GM18870 (cell line): ENCODE measurements around the gene CENPC.
"Not testable (repeated sequence)": the region's sequence is repeated elsewhere in the genome, so short reads cannot be mapped to it uniquely, and the experiment has no call there.

ENCODE experiments used
- ATAC-seq: cut with Tn5 transposase; IDR thresholded peaks from one replicate; pipeline ENCODE4 v1.9.1; 2021; ENCODE audit warnings: moderate library complexity; ENCODE audit not compliant: unreplicated experiment

The CENPC gene

DNA sequence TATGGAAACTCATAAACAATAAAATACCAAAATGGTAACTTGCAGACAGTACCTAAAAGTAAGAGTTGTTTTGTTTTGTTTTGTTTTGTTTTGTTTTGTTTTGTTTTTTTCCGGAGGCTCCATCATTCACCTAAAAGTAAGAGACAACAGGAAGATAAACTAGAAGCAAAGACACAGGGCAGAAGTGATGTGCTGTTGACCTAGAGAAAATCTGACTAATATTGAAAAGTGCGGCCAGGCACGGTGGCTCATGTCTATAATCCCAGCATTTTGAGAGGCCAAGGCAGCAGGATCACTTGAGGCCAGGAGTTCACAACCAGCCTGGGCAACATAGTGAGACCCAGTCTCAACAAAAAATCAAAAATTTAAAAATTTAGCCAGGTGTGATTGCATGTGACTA is 5.6 kb upstream of the CENPC start:
- ATAC-seq, result peak; percentile 33

DNA sequence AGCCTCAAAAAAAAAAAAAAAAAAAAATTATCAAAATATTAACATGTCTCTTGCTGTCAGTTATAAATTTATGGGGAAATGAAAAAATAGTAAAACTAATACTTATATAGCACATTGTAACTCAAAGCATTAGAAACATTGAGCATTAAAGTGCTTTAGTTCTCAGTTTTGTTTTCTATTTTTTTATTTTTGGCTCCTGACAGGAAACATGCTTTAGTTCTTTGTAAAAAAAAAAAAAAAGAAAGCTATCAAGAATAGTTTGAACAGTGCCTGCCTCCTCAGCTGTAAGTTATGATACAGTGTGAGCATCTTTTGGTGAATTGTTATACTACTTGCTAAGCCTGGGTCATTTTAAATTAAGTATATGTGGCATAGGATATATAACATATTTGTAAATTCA is 5.1 kb upstream of the CENPC start:
- peak; percentile 29 for ATAC-seq

DNA sequence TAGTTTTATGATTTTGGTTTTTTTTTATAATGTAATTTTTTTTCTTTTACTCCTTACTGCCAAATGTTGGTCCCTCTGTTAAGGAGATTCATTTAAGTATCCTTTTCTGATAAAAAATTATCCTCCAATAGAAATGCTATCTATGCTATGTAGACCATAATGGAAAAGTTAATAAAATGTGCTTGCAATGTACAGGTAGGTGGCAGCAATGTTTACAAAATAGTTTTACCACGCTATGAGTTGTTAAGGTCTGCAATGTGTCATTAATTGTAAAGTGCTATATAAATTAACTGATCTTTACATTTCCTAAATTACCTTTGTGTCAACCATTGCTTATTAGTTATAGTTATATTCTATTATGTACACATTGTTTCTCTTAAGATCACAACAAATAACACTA is 3.8 kb upstream of the CENPC start:
- ATAC-seq, result peak; percentile 43

- ATAC-seq, result no peak
Observed at GRCh38 chr4:67546971-67547370, 1.7 kb upstream of the CENPC start.

DNA sequence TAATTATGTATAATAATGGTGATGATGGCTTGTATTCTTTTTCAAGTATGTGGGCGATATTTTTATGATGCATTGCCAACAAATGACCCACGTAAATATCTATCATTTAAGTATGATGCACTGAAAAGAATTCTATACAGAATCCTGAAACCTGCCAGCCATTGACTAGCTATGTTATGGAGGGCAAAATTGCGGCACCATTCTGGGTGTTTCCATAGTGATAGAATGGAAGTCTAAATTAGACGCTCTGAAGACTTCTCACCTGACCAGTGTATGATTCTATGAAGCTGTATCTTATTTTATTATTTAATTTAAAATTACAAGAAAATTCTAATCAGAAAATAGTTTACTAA is 677 bp upstream of the CENPC start:
- ATAC-seq, result no peak

DNA sequence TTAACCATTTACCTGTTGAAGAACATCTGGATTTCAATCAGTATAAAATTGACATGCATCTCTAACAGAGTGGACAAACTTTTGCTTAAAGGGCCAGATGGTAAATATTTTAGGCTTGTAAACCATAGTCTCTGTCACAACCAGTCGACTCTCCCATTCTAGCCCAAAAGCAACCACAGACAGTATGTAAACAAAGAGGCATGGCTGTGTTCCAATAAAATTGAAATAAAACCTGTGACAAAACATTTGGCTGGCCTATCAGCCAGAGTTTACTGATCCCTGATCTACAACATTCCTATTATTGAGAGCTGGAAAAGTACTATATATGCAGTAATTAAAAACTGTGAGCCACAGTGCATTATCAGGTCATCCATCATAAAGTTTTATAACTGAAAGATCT is 3.2 kb downstream of the CENPC start:
- ATAC-seq, result no peak

DNA sequence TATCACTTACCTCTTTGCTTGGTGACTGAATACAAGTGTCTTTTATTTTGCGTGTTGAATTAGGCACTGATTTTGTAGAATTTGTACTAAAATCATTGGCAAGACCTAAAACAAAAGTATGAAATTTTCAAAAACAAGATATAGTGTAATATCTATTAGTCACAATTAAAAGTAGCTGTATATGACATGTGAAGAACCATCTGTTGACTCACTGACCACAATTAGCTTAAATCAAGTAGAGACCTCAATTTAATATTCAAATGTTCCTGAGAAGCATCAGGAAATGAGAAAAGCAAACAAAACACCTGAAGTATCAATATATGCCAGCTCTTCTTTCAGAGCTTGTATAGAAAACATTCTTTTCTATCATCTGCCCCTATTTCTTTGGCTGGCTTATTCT is 5.5 kb downstream of the CENPC start:
- ATAC-seq, result no peak

- no peak for ATAC-seq
Observed at GRCh38 chr4:67535280-67535840, 9.9 kb downstream of the CENPC start.

- no peak for ATAC-seq
Observed at GRCh38 chr4:67533112-67533511, 12.2 kb downstream of the CENPC start.

DNA sequence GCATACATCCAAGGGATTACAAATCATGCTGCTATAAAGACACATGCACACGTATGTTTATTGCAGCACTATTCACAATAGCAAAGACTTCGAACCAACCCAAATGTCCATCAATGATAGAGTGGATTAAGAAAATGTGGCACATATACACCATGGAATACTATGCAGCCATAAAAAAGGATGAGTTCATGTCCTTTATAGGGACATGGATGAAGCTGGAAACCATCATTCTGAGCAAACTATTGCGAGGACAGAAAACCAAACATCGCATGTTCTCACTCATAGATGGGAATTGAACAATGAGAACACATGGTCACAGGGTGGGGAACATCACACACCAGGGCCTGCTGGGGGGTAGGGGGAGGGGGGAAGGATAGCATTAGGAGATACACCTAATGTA is 12.9 kb downstream of the CENPC start:
- ATAC-seq, result not testable (repeated sequence)

- ATAC-seq, result no peak
Observed at GRCh38 chr4:67531379-67531962, 13.8 kb downstream of the CENPC start.

- not testable (repeated sequence) for ATAC-seq
Observed at GRCh38 chr4:67524140-67524539, 21.2 kb downstream of the CENPC start.

- ATAC-seq, result no peak
Observed at GRCh38 chr4:67522851-67523671, 22.2 kb downstream of the CENPC start.

GRCh38 chr4:67522230-67522629 is 23.1 kb downstream of the CENPC start:
- no peak for ATAC-seq

DNA sequence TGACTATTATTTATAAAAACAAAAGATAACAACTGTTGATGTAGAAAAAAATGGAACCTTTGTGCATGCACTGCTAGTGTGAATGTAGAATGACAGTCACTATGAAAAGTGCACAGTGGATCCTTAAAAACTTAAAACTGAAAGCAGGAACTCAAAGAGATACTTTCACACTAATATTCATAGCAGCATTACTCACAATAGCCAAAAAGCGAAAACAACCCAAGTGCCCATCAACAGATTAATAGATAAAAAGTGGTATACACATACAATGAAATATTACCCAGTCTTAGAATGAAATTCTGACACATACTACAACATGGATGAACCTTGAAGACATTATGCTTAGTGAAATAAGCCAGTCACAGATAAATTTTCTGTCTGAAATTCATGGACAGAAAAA is 23.8 kb downstream of the CENPC start:
- ATAC-seq, result peak; percentile 77

- ATAC-seq, result no peak
Observed at GRCh38 chr4:67520141-67520540, 25.2 kb downstream of the CENPC start.

- ATAC-seq, result no peak
Observed at GRCh38 chr4:67512501-67512900, 32.8 kb downstream of the CENPC start.

- no peak for ATAC-seq
Observed at GRCh38 chr4:67500373-67500772, 44.9 kb downstream of the CENPC start.

DNA sequence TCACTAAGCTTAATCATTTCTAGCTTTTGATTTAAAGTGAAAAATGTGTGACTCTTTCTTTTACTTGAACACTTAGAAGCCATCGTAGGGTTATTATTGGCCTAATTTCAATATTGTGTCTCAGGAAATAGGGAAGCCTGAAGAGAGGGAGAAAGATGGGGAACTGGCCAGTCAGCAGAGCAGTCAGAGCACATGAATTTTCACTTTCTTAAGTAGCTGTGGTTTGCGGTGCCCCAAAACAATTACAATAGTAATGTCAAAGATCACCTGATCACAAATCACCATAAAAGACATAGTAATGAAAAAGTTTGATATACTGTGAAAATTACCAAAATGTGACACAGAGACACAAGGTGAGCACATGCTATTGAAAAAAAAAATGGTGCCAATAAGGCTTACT is 45.5 kb downstream of the CENPC start:
- no peak for ATAC-seq

GRCh38 chr4:67483868-67484602 is 61.3 kb downstream of the CENPC start:
- no peak for ATAC-seq

DNA sequence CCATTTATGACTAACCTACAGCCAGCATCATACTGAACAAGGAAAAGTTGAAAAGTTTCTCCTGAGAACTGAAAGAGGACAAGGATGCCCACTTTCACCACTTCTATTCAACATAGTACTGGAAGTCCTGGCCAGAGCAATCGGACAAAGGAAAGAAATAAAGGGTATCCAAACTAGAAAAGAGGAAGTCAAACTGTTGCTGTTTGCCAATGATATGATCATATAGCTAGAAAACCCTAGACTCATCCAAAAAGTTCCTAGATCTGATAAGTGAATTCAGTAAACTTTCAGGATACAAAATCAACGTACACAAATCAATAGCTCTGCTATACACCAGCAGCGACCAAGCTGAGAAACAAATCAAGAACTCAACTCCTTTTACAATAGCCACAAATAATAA is 64.5 kb downstream of the CENPC start:
- no peak for ATAC-seq

GRCh38 chr4:67475155-67475554 is 70.1 kb downstream of the CENPC start:
- ATAC-seq, result no peak
